Measurements from ENCODE around the gene TMC3.
"Not testable (repeated sequence)": the region's sequence is repeated elsewhere in the genome, so short reads cannot be mapped to it uniquely, and the experiment has no call there.

Gene TMC3
- total RNA-seq, result 0 to 0.08 (median 0) reads per million in 18 experiments

- no peak for DNase-seq
Observed at GRCh38 chr15:81373775-81374395, at the start of gene TMC3. Gene TMC3, minus strand, starts transcription at chr15:81374213. Its CDS starts 136 bp downstream, at chr15:81374077.

DNA sequence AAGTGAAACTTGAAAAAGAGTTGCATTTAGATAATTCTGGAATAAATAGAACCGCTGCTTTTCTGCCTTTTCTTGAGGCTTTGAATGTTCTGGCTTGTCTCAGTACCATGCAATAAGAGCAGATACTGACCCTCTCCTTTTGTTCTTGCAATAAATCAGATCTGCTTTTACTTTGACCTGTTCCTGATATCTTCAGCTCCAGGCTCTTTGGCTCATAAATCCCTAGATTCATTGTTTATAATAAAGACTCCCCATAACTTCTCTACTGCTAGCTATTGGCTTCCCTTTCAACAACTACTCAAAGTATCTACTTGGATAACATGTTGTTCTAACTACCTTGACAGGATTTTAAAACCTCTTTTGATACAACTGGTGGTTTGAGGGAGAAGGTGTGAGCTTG is 47.4 kb upstream of the TMC3 start:
- DNase-seq, result no peak

DNA sequence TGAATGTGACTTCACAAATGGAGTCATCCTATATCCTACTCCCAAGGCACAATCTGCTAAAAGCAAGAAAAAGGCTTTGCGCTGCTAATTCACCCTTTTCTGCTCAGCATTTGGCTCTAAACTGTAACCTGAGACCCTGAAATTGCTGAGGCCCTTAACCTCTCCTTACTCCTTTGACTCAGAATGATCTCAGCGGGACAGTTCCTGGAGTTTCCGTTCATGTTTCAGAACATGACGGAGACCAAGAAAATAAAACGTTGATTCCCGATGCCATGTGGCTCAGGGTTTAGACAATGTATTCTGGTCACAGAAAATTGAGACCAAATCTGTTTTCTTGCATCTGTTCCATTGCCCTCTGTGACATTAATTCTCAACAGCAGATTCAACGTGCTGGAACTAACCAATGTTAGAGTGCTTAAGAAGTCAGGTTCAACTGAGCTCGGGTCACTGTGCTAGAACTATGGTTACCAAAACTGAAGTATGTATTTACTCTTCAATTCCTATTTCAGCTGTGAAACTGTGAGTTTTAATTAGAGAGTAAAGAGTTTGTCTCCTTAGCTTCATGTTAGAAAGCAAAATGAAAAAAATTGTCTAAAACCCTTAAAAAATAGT is 45.4 kb upstream of the TMC3 start:
- no peak for DNase-seq

GRCh38 chr15:81418891-81419290 is 44.9 kb upstream of the TMC3 start:
- DNase-seq, result no peak

- no peak for DNase-seq
Observed at GRCh38 chr15:81418444-81418843, 44.4 kb upstream of the TMC3 start.

DNA sequence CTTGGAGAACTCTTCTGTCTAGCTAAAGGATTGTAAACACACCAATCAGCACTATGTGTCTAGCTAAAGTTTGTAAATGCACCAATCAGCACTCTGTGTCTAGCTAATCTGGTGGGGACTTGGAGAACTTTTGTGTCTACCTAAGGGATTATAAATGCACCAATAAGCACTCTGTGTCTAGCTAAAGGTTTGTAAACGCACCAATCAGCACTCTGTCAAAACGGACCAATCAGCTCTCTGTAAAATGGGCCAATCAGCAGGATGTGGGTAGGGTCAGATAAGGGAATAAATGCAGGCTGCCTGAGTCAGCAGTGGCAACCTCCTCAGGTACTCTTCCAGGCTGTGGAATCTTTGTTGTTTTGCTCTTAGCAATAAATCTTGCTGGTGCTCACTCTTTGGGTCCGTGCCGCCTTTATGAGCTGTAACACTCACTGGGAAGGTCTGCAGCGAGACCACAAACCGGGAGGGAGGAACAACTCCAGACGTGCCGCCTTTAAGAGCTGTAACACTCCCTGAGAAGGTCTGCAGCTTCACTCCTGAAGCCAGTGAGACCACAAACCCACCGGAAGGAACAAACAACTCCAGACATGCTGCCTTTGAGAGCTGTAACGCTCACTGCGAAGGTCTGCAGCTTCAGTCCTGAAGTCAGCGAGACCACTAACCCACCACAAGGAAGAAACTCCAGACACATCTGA is 40.4 kb upstream of the TMC3 start:
- not testable (repeated sequence) for DNase-seq

GRCh38 chr15:81413851-81414250 is 39.8 kb upstream of the TMC3 start:
- DNase-seq, result no peak

- no peak for DNase-seq
Observed at GRCh38 chr15:81411969-81412633, 38.1 kb upstream of the TMC3 start.

GRCh38 chr15:81411051-81411450 is 37.0 kb upstream of the TMC3 start:
- DNase-seq, result no peak

DNA sequence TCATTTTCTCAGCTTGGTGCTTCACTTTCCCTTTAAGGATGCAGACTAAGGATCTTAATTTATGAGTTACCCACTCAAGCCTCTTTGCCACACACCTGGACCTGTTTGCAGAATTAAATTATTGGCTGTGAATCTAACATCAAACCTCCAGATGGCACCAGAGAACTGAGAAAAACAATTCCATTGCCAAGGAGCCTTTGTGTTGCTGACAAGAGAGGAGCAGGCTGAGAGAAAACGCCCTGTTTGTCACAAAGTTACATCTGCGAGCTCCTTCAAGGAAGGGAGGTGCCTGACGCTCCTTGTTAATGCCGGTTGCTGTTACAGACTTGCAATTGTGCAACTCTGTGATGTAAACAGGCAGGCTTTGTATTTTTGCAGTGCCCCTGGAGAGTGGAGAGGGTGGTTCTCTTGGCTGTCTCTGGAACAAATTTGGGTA is 36.3 kb upstream of the TMC3 start:
- peak; percentile 40 to 53 for DNase-seq

GRCh38 chr15:81407718-81408117 is 33.7 kb upstream of the TMC3 start:
- DNase-seq, result no peak

- no peak for DNase-seq
Observed at GRCh38 chr15:81407176-81407575, 33.2 kb upstream of the TMC3 start.

- peak; percentile 46 to 55 for DNase-seq
Observed at GRCh38 chr15:81400640-81401236, 26.7 kb upstream of the TMC3 start.

DNA sequence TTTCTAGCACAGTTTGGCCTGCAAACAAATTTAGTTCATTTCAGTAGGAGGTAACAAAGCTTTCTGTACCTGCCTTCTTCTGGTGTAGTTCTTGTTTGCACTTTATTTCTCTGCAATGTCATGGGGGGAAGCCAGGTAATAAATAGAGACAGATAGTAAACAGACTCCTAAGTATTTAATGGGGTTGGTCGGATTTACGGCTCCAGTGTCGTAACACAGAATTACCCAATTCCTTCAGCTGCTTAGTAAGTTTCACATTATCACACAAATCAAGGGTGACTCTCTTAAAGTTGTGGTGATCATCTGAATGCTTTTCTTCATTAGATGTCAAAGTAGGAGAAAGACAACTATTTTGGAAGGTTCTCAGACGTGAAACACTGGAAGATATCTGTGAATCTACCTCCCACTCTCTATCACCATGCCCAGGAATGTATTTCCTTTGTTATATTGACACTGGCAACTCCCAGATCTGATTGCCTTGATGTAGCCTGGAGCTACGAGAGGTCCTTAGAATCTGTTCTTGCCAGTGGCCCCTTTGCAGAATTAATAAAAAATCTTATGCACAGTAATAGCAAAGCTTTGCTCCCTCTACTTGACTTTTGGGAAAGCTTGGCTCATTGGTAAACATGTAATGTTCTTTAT is 25.0 kb upstream of the TMC3 start:
- peak; percentile 10 to 37 for DNase-seq

GRCh38 chr15:81398456-81398855 is 24.4 kb upstream of the TMC3 start:
- DNase-seq, result no peak

- DNase-seq, result no peak
Observed at GRCh38 chr15:81394603-81395002, 20.6 kb upstream of the TMC3 start.

DNA sequence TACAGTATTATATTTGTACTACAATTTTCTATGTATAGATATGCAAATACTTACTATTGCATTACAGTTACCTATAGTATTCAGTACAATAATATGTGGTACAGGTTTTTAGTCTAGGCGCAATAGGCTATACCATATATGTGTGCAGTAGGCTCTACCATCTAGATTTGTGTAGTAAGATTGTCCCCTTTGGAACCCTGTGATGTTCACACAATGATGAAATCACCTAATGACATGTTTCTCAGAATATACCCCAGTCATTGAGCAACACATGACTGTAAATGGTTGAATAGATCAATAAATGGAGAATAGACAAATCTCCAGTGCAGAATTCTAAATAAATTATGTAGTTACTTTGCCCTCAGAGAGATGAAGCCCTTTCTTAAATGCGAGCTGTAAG is 17.6 kb upstream of the TMC3 start:
- no peak for DNase-seq

DNA sequence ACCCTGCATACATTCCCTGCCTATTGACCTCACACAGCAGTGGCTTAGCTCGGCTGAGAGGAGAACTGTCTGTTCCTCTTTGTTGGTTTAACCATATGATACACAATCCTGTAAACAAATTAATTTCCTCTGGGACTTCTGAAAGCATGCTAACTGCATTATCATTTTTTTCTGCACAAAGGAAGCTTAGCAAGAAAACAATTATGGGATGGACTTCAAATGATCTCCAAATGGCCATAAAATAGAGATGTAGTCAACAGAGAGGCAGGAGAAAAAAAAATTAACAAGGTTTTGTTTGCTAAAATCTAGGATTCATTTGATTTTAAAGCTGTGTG is 14.4 kb upstream of the TMC3 start:
- no peak for DNase-seq

- no peak for DNase-seq
Observed at GRCh38 chr15:81387621-81388435, 13.8 kb upstream of the TMC3 start.

GRCh38 chr15:81386947-81387346 is 12.9 kb upstream of the TMC3 start:
- peak in 1 of 2 donors; percentile 1 for DNase-seq

- no peak for DNase-seq
Observed at GRCh38 chr15:81385721-81386076, 11.7 kb upstream of the TMC3 start.
